Right lung (tissue), 5 donors: ENCODE measurements around the gene EPHA8. TPM values are rescaled to one million over a fixed set of nuclear protein-coding genes. Genes with fewer than 3 reads are reported as not detected.

Experiments used
- DNase-seq, 2 donors: peaks; one replicate each; pipeline ENCODE4 v3.0.0-alpha.2; 2013
- polyA plus RNA-seq, 5 donors: library from polyadenylated mRNA; unstranded; fragments of 120-200 nt; gene quantifications; one replicate each; pipeline versions ENCODE4 v1.2.1 to v1.2.3, GENCODE V29; 2013; ENCODE audit warnings: inconsistent platforms in 1 of 5, low replicate concordance in 1 of 5; ENCODE audit not compliant: insufficient read length in 5 of 5, insufficient read depth in 1 of 5

Gene EPHA8
- polyA plus RNA-seq, 5 donors: 0.23 TPM; not detected in 4

- no peak for DNase-seq
Measured at GRCh38 chr1:22643928-22644327, 80.6 kb downstream of the EPHA8 start.

GRCh38 chr1:22645931-22646330 is 82.6 kb downstream of the EPHA8 start:
- DNase-seq: no peak

DNA sequence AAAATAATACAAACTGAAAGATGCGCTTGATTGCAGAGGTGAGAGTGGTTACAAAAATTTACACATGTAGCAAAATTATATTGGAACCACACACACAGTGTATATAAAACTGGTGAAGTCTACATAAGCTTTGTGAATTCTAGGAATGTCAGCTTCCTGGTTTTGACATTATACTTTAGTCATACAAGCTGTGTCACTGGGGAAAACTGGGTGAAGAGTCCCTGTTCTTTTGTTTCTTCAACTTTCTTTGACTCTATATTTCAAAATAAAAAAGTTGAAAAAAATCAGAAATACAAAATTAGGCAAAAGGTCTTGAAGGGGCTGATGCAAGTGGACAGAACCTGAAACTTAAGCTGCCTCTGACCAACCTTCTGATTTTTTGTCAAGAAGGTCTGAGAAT is 83.1 kb downstream of the EPHA8 start:
- no peak for DNase-seq

DNA sequence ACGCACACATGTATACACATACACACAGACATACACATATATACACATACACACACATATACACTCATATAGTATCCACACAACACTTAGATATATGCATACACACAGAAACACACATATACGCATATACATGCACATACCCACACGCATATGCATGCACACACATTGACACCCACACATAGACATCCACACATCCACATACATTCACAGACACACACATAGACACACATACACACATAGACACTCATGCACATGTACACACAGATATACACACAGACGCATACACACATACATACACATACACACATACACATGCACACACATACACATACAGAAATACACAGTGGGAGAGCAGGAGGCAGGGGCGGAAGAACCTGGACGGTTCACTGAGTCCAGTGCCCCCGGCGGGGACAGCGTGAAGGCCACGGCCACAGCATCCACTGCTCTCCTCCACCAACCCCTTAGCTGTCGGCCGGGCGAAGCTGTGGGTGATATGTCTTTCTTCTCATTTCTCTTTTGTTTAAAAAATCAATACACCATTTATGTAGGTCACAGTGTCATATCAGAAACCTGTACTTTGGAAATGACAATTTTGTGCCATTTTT is 86.9 kb downstream of the EPHA8 start:
- DNase-seq: no peak

DNA sequence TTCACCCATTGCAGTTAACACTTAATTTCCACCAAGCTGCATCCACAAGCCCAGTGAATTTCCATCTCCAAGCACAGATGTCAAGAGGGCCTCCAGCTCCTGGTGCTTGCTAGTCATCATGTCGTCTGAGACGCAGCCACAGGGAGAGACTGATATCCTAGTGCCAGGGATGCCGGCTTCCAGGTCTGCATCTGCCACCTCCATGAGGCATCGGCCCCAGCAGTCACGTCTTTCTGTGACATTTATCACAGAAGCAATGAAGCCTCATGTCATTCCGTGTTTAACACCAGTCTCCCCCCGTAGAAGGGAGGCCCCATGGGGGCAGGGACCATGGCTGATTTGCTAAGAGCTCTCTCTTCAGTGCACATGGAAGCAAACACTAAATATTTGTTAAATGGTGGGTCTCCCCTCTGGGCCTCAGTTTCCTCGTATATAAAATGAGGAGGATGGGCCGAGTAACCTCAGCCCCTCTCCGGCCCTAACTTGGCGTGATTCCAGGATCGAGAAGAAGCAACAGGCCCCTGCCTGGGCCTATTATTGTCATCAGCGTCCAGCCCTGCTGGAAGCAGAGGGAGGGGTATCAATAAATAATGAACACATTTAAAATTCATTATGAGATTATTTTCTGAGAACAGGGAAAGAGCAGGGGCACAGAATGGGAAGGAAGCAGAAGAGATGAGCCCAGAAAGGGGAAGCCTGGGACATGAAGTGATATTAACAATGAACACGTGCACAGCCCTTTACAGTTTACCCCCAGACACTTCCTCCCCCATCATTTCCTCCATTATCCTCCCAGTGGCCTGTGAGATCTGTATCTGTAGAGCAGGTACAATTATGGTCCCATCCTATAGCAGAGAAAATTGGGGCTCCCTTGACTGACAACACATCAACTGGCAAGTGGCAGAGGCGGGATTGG is 88.9 kb downstream of the EPHA8 start:
- no peak for DNase-seq

- no peak for DNase-seq
Measured at GRCh38 chr1:22652881-22653316, 89.6 kb downstream of the EPHA8 start, which contains the start of gene C1QB. Gene C1QB, plus strand, starts transcription at chr1:22653236. Its CDS starts 6,227 bp downstream, at chr1:22659463.

Other genes starting within 250 kb of the EPHA8 start
- 10 to 100 TPM; 16.7 to 24.2 (median 19.7) TPM for gene ZBTB40, start 111.6 kb upstream of the EPHA8 start, polyA plus RNA-seq
- 10 to 100 TPM; 20.3 to 25.9 (median 23.0) TPM for gene C1QA, start 73.1 kb downstream of the EPHA8 start, polyA plus RNA-seq
- 10 to 100 TPM; 20.8 to 38.6 (median 26.7) TPM for gene C1QC, start 80.1 kb downstream of the EPHA8 start, polyA plus RNA-seq
- 10 to 100 TPM; 16.3 to 24.1 (median 17.1) TPM for gene C1QB, start 89.7 kb downstream of the EPHA8 start, polyA plus RNA-seq
- 10 to 100 TPM; 14.6 to 20.0 (median 15.1) TPM for gene EPHB2, start 147.3 kb downstream of the EPHA8 start, polyA plus RNA-seq